Thoracic aorta (tissue), 2 donors: ENCODE measurements around the gene ALG1. TPM values are rescaled to one million over a fixed set of nuclear protein-coding genes. Genes with fewer than 3 reads are reported as not detected.
"Not testable (repeated sequence)": the region's sequence is repeated elsewhere in the genome, so short reads cannot be mapped to it uniquely, and the experiment has no call there.

Experiments
- ATAC-seq: fragments of 150-250 bp; one replicate; pipeline ENCODE4 v1.8.0; 2017; ENCODE audit warnings: low read depth; ENCODE audit not compliant: insufficient number of reproducible peaks, low FRiP score
- DNase-seq: peaks from one replicate; pipeline ENCODE4 v3.0.0-alpha.2; 2020; ENCODE audit warnings: low spot score
- H3K27ac ChIP-seq, 2 donors: fragments of 200-600 bp; sonication (generic); 1 replicate in 1 of 2; 2 replicates in 1 of 2; pipeline ENCODE4 v1.5.1; 2016; ENCODE audit warnings: mild to moderate bottlenecking in 2 of 2, moderate library complexity in 2 of 2
- H3K27me3 ChIP-seq: fragments of 200-600 bp; sonication (generic); replicated peaks from 2 replicates; pipeline ENCODE4 v1.6.0; 2016; ENCODE audit warnings: mild to moderate bottlenecking; ENCODE audit not compliant: insufficient read depth
- H3K36me3 ChIP-seq: fragments of 200-600 bp; sonication (generic); one replicate; pipeline ENCODE4 v1.5.1; 2016
- H3K4me1 ChIP-seq, 2 donors: fragments of 200-600 bp; sonication (generic); 1 replicate in 1 of 2; 2 replicates in 1 of 2; pipeline versions ENCODE4 v1.5.1 to v1.6.0; 2016; ENCODE audit warnings: low read depth in 2 of 2, mild to moderate bottlenecking in 1 of 2; ENCODE audit not compliant: control insufficient read depth in 1 of 2
- H3K4me3 ChIP-seq: fragments of 200-600 bp; sonication (generic); 2 replicates; pipeline ENCODE4 v1.5.1; 2016; ENCODE audit warnings: mild to moderate bottlenecking
- H3K9me3 ChIP-seq: fragments of 200-600 bp; sonication (generic); 2 replicates; pipeline ENCODE4 v1.5.1; 2016
- CTCF ChIP-seq: fragments of 200-600 bp; sonication (generic); IDR thresholded peaks from one replicate; pipeline ENCODE4 v1.5.1; 2019; ENCODE audit warnings: antibody characterized with exemption
- total RNA-seq, 2 donors: library from RNA; depleted of rRNA; stranded (reverse); fragments of >200 nt; gene quantifications; one replicate each; pipeline versions ENCODE4 v1.1.0 to v1.2.3, GENCODE V29; 2016

The ALG1 gene
- total RNA-seq, 2 donors from 2014 or later: 24.1 to 36.7 TPM

- no peaks in the 10 kb centered on the region for H3K4me1 ChIP-seq
- ATAC-seq (no peak), DNase-seq (no peak)
- no peaks in the 10 kb centered on the region for H3K27me3 ChIP-seq
- no peaks in the 10 kb centered on the region for H3K9me3 ChIP-seq
- no peak overlapping the region for H3K27ac ChIP-seq
- no peaks in the 10 kb centered on the region for H3K36me3 ChIP-seq
- TF ChIP-seq CTCF: no peak
- no peak overlapping the region for H3K4me3 ChIP-seq
These were observed 31.2 kb upstream of the ALG1 start for GRCh38 chr16:5040451-5040850.

- Histone ChIP-seq H3K27me3 (no peaks in the 10 kb centered on the region), H3K27ac (no peak overlapping the region), H3K4me1 (no peaks in the 10 kb centered on the region), H3K9me3 (no peaks in the 10 kb centered on the region), H3K36me3 (no peaks in the 10 kb centered on the region), H3K4me3 (no peak overlapping the region)
- no peak for ATAC-seq
- no peak for DNase-seq
- TF ChIP-seq CTCF: no peak
These were observed 30.0 kb upstream of the ALG1 start for GRCh38 chr16:5041600-5042133.

- Histone ChIP-seq H3K9me3 (no peaks in the 10 kb centered on the region), H3K27me3 (no peaks in the 10 kb centered on the region), H3K4me1 (no peaks in the 10 kb centered on the region), H3K4me3 (no peak overlapping the region), H3K36me3 (no peaks in the 10 kb centered on the region), H3K27ac (no peak overlapping the region)
- DNase-seq (no peak), ATAC-seq (no peak)
- TF ChIP-seq CTCF: no peak
These were observed 29.0 kb upstream of the ALG1 start for GRCh38 chr16:5042574-5043171.

- no peak for DNase-seq
- H3K4me3 ChIP-seq: no peak overlapping the region
These were observed 27.6 kb upstream of the ALG1 start for GRCh38 chr16:5044011-5044540.

GRCh38 chr16:5044581-5044980 lies 27.1 kb upstream of the ALG1 start:
- DNase-seq, H3K27me3 ChIP-seq, H3K4me1 ChIP-seq, H3K9me3 ChIP-seq, H3K4me3 ChIP-seq, H3K36me3 ChIP-seq, H3K27ac ChIP-seq, ATAC-seq: not testable (repeated sequence)

More at GRCh38 chr16:5044011-5044540, 27.6 kb upstream of the ALG1 start:
- Histone ChIP-seq H3K4me1 (no peaks in the 10 kb centered on the region), H3K27ac (no peak overlapping the region), H3K27me3 (no peaks in the 10 kb centered on the region), H3K9me3 (no peaks in the 10 kb centered on the region), H3K36me3 (no peaks in the 10 kb centered on the region)
- no peak for ATAC-seq
- TF ChIP-seq CTCF: no peak
